GM21526 (cell line): ENCODE measurements around the gene G6PC3.
"Not testable (repeated sequence)": the region's sequence is repeated elsewhere in the genome, so short reads cannot be mapped to it uniquely, and the experiment has no call there.

Experiments
- ATAC-seq: cut with Tn5 transposase; IDR thresholded peaks from one replicate; pipeline ENCODE4 v1.9.1; 2021; ENCODE audit warnings: moderate library complexity; ENCODE audit not compliant: unreplicated experiment, low FRiP score

The G6PC3 gene

DNA sequence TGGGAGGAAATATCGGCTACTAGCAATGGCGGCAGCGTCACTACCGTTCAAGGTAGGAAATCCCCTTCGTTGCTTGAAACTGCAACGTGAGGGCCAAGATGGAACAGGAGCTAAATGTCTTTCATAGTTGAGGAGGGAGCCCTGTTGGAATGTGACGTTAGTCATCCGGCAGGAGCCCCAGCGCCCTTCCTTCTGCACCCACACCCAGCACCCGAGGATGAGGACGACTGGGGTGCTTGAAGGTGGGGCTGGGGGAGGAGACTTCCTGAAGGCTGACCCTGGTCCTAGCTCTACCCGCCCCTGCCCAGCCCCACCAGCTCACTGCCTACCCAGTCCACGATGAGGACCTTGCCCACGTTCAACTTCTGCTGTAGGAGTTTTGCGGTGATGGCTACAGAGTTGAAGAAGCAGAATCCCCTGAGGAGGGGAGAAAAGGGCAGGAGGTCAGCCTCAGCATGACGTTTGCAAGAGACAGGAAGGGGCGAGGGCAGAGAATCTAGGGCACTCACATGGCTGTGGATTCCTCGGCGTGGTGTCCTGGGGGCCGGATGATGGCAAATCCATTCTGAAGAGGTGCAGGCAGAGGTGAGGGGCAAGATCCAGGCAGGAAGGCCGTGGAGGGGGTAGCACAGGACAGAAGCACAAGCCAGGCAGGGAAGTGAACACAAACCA is 11.9 kb downstream of the G6PC3 start:
- ATAC-seq, result no peak

- ATAC-seq, result no peak
These were observed 12.8 kb downstream of the G6PC3 start for GRCh38 chr17:44083250-44083849.

DNA sequence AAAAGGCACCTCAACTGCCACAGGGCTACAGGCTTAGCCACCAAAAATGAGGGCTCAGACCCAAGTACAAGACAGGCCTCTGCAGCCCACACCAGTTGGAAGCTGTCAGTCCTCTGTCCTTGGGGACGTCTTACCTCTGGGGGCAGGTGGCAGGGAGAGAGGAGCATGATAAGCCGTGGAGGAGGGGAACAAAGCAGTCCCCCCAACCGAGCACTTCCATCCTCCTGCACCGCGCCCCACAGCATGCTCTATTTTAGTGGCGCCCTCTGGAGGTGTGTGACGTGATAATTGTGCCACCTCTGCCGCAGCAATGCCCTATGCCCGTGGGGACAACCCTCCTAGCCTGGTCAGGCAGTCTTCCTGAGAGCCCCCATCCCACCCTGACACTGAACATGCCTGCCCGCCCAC is 13.6 kb downstream of the G6PC3 start:
- no peak for ATAC-seq

- ATAC-seq, result no peak
These were observed 14.4 kb downstream of the G6PC3 start for GRCh38 chr17:44084921-44085320.

- ATAC-seq, result no peak
These were observed 15.4 kb downstream of the G6PC3 start for GRCh38 chr17:44085908-44086307.

DNA sequence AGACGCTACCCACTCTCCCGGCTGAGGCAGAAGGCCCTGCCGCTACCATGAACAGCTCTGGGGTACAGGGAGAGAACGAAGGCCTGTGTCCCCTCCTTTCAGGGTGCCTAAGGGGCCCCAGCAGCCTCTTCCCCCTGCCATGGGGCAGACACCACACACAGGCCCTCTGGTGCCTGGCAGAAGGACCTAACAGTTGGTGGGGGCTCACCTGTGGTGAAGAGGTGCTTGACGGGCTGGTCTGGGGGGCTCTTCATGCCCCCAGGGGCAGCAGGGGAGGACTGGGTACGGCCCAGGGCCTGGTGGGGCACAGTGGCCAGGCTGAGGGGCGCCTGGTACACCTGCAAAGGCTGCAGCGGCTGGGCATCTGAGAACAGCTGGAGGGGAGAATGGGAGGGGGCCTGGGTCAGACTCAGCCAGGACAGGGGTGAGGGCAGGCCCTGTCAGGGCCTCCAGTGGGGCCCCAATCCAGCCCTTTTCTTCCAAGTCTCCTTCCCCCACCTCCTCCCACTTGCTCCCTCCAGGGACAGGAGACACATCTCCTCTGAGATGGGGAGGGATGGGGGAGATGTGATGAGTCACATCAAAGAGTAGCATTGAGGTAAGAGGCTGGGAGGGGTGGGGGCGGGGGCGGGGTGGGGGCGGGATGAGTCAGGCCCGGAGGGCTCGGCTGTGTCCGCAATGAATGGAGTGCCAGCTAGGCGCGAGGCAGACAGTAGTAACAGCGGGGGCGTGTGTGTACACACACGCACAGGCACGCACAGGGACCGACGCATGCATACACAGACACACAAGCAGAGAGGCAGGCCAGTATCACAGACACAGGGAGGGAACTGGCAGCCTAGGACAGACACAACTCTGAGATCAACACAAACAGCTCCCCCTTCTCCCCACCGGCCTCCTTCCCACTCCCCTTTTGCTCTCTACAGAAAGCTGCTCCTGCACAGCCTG is 16.1 kb downstream of the G6PC3 start:
- no peak for ATAC-seq

DNA sequence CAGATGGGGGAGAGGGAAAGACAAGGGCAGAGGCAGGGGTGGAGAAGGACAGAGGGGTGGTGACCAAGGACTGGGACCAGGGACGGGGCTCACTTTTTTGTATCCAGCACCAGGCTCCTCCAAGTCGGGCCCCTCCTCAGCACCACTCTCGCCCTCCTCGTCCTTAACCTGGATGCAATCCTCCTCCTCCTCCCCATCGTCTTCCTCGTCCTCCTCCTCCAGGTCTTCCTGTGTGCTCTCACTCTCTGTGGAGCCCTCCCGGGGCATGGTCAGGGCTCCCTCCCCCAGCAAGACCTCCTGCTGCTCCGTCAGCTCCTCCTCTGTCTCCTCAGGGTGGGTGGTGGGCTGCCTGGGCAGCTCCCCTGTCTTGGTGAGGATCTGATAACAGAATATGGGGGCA is 16.8 kb downstream of the G6PC3 start:
- no peak for ATAC-seq

- ATAC-seq, result no peak
These were observed 17.7 kb downstream of the G6PC3 start for GRCh38 chr17:44088254-44088653.

DNA sequence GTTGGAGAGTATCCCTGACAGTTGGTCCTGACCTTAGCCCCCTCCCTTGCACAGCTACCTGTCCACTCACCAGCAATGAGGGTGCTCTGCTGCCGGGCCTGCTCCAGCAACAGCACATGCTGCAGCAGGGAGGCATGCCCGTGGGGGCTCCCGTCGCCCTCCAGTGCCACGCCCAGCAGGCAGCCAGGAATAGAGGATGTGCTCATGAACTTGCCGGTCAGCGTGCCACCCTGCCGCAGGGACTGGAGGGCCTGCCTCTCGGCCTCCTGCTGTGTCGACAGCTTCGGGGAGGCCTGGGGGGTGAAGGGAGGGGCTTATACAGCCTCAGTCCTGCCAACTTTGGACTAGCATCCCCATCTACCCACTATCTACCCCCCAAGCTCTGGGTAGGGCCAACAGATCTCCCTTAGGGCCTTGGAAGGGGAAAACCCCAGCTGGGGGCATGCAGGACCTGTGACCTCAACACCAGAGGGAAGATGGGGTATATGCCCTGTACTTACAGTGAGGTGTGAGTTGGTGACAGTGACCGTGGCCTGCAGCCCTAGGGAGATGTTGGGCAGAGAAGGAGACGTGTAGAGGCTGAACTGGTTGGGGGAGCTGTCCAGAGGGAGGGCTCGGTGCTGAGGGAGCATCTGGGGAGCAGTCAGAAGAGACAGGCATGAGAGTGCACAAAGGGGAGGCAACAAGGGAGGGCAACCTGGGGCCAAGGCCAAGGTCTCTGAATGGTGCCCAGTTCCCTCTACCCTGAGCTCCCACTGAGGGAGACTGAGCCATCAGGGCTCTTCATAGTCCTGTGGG is 20.9 kb downstream of the G6PC3 start:
- no peak for ATAC-seq

DNA sequence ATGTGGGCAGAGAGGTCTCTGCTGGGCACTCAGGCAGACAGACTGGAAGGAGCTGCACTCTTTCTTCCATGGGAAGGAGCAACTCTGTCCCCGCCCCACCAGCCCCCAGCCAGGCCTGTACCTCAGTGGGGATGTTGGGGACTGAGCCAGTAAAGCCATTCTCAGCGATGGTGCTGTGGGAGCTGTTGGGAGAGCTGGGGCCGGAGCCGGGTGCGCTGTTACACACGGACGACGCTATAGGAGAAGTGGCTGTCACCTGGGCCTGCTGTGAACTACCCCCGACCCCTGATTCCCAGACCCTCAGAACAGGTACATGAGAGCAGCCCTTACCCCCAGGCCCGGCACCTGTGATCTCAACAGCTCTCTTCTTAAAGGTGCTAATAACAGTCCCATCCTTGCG is 21.5 kb downstream of the G6PC3 start:
- ATAC-seq, result no peak

DNA sequence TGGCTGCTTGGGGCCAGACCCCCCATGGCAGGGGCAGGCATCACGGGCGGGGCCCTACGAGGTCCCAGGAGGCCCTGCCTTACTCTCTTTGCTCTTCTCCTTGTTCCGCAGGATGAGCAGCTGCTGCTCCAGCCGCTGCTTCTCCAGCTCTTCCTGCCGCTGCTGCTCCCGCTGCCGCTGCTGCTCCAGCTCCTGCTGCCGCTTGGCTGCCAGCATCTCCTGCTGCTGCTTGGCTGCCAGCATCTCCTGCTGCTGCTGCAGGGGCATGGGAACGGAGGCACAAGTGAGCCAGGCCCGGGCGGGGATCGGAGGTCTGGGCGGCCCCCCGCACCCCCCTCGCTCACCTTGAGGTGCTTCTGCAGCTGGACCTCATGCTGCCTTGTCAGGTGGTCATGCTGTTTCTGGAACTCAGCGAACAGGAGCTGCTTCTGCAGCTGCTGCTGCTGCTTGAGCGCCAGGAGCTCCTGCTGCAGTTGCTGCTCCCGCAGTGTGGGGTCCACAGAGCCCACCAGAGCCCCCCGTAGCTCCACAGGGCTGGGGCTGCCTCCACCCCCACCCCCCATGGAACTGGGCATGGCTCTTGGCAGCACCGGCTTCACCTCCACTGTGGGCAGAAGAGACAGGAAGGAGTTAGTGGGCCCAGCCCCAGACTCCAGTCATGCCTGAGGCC is 22.8 kb downstream of the G6PC3 start:
- no peak for ATAC-seq

- no peak for ATAC-seq
These were observed 24.3 kb downstream of the G6PC3 start for GRCh38 chr17:44094701-44095387.

DNA sequence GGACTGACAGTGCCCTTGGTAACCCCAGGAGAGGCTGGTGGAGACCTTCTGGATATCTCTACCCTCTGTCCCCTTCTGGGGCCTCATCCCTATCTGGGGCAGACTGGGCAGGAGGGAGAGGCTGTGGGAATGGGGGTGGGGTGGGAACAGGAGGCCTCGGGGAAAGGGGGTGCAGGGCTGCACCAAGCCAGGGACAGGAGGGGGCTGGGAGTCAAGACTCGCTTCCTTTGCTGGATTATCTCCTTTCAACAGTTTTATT is 24.8 kb downstream of the G6PC3 start:
- no peak for ATAC-seq

DNA sequence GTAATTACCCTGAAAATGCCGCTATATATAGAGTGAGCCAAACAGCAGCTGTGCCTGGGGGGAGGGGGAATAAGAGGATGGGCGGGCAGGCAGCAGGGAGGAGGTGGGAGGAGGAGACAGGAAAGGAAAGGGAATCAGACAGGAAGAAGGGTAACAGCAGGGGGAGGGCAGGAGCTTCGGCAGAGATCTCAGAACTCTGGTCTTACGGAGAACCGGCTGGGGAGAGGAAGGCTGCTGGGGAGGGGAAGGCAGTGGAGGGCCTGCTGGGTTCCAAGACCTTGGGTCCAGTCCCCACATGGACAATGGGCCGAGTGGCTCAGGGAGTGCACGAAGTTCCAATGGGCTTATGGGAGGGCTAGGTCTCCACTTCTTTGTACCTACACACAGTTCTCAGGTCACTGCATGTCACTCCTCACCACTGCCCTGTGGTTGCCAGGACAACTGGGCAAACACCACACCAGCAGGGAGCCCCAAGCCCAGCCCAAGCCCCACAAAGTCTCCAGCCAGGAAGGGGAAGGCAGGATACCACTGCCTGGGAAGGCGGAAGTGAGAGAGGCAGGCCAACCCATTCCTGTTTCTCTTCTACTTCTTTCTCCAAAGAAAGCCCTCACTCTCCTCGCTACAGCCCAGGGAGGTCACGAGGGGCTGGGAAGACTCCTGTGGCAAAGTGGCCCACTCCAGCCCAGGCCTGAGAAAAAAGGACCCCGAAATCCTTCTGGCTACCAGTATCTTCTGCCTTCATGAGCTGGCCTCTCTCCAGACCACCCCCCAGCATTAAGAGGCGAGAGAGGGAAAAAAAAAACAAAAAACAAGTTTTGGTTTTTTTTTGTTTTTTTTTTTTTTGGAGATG is 25.3 kb downstream of the G6PC3 start:
- ATAC-seq, result no peak

DNA sequence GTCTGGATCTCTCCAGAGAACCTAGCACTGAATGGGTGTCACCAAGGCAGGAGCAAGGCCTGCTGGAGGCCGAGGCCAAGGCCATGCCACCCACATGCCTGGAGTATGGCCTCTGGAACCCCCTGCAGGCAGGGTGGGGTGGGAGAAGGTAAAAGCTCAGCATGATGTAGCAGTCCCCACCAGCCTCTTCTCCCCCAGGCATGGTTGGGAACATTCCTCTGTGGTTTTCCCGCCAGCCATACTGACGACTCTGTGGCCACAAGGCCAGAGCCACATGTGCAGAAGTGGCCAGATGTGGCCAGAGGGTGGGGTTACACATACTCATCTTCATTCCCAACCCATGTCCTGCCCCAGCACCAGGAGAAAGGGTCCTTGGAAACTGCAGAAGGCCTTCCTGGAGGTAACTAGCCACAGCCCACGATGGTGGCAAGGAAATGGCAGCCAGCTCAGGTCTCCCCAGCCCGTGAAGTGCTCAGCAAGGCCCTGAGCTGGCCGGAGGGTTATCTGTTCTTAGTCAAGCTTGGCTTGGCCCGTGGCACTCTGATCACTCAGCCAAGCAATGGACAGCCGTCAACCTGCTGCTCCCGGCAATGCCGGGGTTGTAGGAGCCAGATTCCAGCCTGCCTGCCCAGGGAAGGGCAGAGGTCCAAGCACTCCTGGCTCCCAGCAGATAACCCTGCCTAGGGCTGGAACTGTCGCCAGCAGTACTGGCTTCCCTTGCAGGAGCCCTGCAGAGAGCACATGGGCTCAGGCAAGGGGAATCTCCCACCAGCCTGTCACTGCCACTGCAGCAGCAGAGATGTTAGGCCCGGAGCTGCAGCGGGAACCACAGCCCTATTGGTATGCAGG is 26.8 kb downstream of the G6PC3 start:
- ATAC-seq, result no peak

DNA sequence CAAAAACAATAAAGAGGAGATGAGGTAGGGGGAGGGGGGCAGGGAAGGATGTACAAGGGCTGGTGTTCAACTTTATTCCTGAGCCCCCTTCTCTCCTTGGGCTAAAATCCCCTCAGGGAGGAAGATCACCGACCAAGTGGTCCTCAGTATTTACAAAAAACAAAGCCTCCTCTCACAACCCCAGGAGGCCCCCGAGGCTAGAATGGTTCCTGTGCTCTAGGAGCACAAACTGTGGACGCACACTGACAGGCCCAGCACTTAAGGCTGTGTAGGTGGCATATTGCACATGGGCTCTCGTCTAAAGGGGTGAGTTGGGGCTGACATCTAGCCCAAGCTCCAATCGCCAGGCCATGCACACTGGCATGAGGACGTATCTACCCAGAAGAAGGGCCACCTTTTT is 31.3 kb downstream of the G6PC3 start:
- ATAC-seq, result not testable (repeated sequence)

GRCh38 chr17:44102849-44103622 is 32.5 kb downstream of the G6PC3 start:
- ATAC-seq, result no peak
